Gastrocnemius medialis (tissue), 4 donors: Measurements from ENCODE around the gene MYL7. TPM values are rescaled to one million over a fixed set of nuclear protein-coding genes. Genes with fewer than 3 reads are reported as not detected.

Experiments used
- ATAC-seq, 2 donors: fragments of 150-250 bp; one replicate each; pipeline ENCODE4 v1.9.1; 2016
- DNase-seq, 2 donors: peaks; one replicate each; pipeline ENCODE4 v3.0.0-alpha.2; 2019
- H3K27ac ChIP-seq, 4 donors: fragments of 200-600 bp; sonication (generic); 1 replicate in 1 of 4; 2 replicates in 3 of 4; pipeline ENCODE4 v1.5.1; 2016 to 2018; ENCODE audit warnings: mild to moderate bottlenecking in 2 of 4, moderate library complexity in 1 of 4
- H3K27me3 ChIP-seq, 3 donors: fragments of 200-600 bp; sonication (generic) in 2 of 3; 1 replicate in 1 of 3; 2 replicates in 2 of 3; pipeline versions ENCODE4 v1.5.1 to v1.6.0; 2016 to 2019; ENCODE audit warnings: mild to moderate bottlenecking in 1 of 3, moderate library complexity in 1 of 3
- H3K36me3 ChIP-seq, 2 donors: fragments of 200-600 bp; sonication (generic) in 1 of 2; one replicate each; pipeline ENCODE4 v1.5.1; 2017 to 2018
- H3K4me1 ChIP-seq, 2 donors: fragments of 200-600 bp; sonication (generic) in 1 of 2; one replicate each; pipeline ENCODE4 v1.5.1; 2016 to 2017; ENCODE audit warnings: mild to moderate bottlenecking in 2 of 2
- H3K4me3 ChIP-seq, 4 donors: fragments of 200-600 bp; sonication (generic) in 3 of 4; 1 replicate in 1 of 4; 2 replicates in 3 of 4; pipeline ENCODE4 v1.5.1; 2016 to 2019; ENCODE audit warnings: mild to moderate bottlenecking in 2 of 4
- H3K9me3 ChIP-seq, 3 donors: fragments of 200-600 bp; sonication (generic) in 2 of 3; 1 replicate in 1 of 3; 2 replicates in 2 of 3; pipeline ENCODE4 v1.5.1; 2016 to 2019
- CTCF ChIP-seq, 5 experiments: fragments of 450-650 bp in 3 of 5; fragments of 200-600 bp in 2 of 5; sonication (generic) in 2 of 5; IDR thresholded peaks in 4 of 5; conservative IDR thresholded peaks in 1 of 5; 1 replicate in 4 of 5; 2 replicates in 1 of 5; pipeline ENCODE4 v1.5.1; 2016 to 2019; ENCODE audit warnings: antibody characterized with exemption in 5 of 5, mild to moderate bottlenecking in 3 of 5, moderate library complexity in 3 of 5
- POLR2A ChIP-seq, 2 donors: fragments of 450-650 bp; IDR thresholded peaks; one replicate each; pipeline ENCODE4 v1.6.1; 2017; ENCODE audit warnings: antibody characterized with exemption in 2 of 2, mild to moderate bottlenecking in 2 of 2, moderate library complexity in 2 of 2
- in situ Hi-C, 4 donors: fragments of 200-750 bp; cut with MboI; loops; one replicate each; pipeline versions ENCODE4 v1.15.0 to v1.8.0; 2017; ENCODE audit warnings: low sequenced_read_pairs in 4 of 4
- intact Hi-C: fragments of 100-400 bp; cut with DNase I; formaldehyde crosslinking; loops from one replicate; pipeline ENCODE4 v1.15.1; 2023; ENCODE audit warnings: low total_unique reads
- total RNA-seq, 4 donors: library from RNA; depleted of rRNA; stranded (reverse); fragments of >200 nt; gene quantifications; one replicate each; pipeline versions ENCODE4 v1.1.0 to v1.2.3, GENCODE V29; 2016

The MYL7 gene
- total RNA-seq, 4 donors from 2014 or later: 2.6 TPM; not detected in 3

DNA sequence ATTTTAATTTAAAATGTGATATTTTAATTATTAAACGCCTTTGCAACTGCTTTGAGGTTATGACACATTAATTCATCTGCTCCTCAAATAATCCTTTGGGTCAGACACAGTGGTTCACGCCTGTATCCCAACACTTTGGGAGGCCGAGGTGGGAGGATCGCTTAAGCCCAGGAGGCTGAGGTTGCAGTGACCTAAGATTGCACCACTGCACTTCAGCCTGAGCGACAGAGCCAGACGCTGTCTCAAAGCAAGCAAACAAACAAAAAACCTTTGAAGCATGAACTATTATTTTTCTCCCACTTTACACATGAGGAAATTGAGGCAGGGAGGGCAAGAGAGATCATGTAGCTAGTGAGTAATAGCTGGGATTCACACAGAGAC, 16.3 kb downstream of the MYL7 start:
- Histone ChIP-seq H3K4me3 (no peak overlapping the region), H3K27ac (no peak overlapping the region), H3K36me3 (peaks cover 0 to 11% of the 10 kb centered on the region in 2 donors), H3K27me3 (no peaks in the 10 kb centered on the region), H3K9me3 (no peaks in the 10 kb centered on the region), H3K4me1 (peaks cover 17 to 22% of the 10 kb centered on the region in 2 donors)
- ATAC-seq: no peak
- in situ Hi-C loops (loop anchor here in 1 of 4 donors (5.0 kb wide), 1 partner anchor 48 kb away; no protein-coding TSS in a partner anchor), intact Hi-C loops (loop anchor here (5.0 to 10.0 kb wide), 2 partner anchors 187 to 370 kb away; partner anchors contain the start of gene NUDCD3)
- TF ChIP-seq CTCF (IDR thresholded peaks at IDR 0.05 in 4 of 5, conservative IDR thresholded peaks at IDR 0.05 in 1 of 5): no peak
- no peak for TF ChIP-seq POLR2A (IDR thresholded peaks at IDR 0.05)
- DNase-seq: no peak

DNA sequence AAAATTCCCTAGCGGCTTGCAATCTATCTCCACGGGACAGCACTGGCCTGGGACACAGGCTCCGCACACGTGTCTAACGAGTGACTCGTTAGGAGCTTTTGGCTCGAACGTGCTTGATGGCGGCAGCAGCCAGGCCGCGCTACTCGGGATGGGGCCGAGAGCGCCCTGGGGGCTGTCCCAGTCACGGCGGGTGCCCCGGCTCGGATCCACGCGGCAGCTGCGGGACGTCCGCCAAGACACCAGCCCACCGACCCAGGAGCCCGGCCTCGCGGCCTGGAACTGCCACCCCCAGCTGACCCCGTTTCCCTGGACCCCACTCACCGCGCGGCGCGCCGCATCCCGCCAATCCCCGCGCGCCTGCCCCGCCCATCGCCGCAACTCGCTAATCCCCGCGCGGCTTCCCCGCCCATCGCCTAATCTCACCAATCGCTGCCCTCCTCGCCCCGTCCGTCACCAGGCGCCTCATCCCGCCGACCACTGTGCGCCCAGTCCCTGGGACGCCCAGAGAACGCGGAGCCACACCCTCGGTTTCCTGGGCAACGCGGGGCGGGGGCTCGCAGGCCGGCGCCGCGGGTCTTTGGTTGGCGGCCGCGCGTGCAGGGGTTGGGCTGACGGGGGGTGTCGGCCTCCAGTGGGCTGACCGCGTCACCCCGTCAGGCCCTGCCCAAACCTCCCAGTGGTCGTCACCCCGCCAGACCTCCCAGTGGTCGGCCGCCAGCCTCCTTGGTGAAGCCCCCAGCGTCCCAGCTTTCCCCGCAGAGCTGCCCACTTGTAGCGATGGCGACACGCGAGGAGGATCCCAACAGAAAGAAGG, 17.7 kb downstream of the MYL7 start, which contains the start of gene POLD2:
Gene POLD2, minus strand, starts transcription at position 359 of the 814 bp plus-strand sequence. CDS start 1,495 bp downstream, outside the sequence.
- Histone ChIP-seq H3K27me3 (no peaks in the 10 kb centered on the region), H3K27ac (peak within 1 kb of the TSS; percentile 88 to 95 (median 88)), H3K36me3 (peaks cover 0 to 15% of the 10 kb centered on the region in 2 donors), H3K4me1 (peaks cover 19 to 31% of the 10 kb centered on the region in 2 donors), H3K9me3 (no peaks in the 10 kb centered on the region), H3K4me3 (peak within 1 kb of the TSS; percentile 62 to 92 (median 72))
- peak in 2 of 5 experiments; percentile 7 to 10 for TF ChIP-seq CTCF (IDR thresholded peaks at IDR 0.05 in 4 of 5, conservative IDR thresholded peaks at IDR 0.05 in 1 of 5)
- peak; percentile 90 to 93 for TF ChIP-seq POLR2A (IDR thresholded peaks at IDR 0.05)
- DNase-seq (peak; percentile 97 to 98), ATAC-seq (peak; percentile 95 to 96)
- intact Hi-C loops: loop anchor here (1.0 to 10.0 kb wide), 5 partner anchors 41 to 371 kb away; partner anchors contain the start of genes NUDCD3, POLM and YKT6
- in situ Hi-C loops: loop anchor here in 1 of 4 donors (5.0 kb wide), 1 partner anchor 46 kb away; no protein-coding TSS in a partner anchor

DNA sequence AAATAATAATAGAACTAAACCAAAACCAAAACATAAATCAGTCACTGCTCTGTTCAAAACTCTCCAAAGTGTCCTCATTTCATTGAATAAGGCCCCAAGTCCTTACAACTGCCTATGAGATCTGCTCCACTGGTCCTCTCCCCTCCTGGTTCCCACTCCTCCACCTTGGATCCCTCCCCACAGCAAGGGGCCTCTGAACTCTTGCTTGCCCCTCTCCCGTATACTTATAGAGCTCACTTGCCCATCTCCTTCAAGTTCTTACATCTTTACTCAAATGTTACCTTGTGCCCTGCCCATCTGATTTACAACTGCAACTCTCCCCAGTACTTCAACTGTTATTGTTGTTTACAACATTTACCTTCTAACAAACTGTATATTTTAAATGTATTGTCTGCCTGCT, 18.6 kb downstream of the MYL7 start:
- H3K4me1 ChIP-seq: peaks cover 19 to 31% of the 10 kb centered on the region in 2 donors
- TF ChIP-seq POLR2A (IDR thresholded peaks at IDR 0.05) (no peak), CTCF (IDR thresholded peaks at IDR 0.05 in 4 of 5, conservative IDR thresholded peaks at IDR 0.05 in 1 of 5) (no peak)
- peak overlapping the region; percentile 62 to 92 (median 72) for H3K4me3 ChIP-seq
- no peak for DNase-seq
- peaks cover 0 to 23% of the 10 kb centered on the region in 2 donors for H3K36me3 ChIP-seq
- H3K27ac ChIP-seq: peak overlapping the region; percentile 88 to 95 (median 88)
- ATAC-seq: no peak
- H3K9me3 ChIP-seq: no peaks in the 10 kb centered on the region
- in situ Hi-C loops: loop anchor here in 1 of 4 donors (5.0 kb wide), 1 partner anchor 45 kb away; no protein-coding TSS in a partner anchor
- H3K27me3 ChIP-seq: no peaks in the 10 kb centered on the region
- intact Hi-C loops: loop anchor here (2.0 to 10.0 kb wide), 4 partner anchors 78 to 372 kb away; partner anchors contain the start of genes NUDCD3 and YKT6

DNA sequence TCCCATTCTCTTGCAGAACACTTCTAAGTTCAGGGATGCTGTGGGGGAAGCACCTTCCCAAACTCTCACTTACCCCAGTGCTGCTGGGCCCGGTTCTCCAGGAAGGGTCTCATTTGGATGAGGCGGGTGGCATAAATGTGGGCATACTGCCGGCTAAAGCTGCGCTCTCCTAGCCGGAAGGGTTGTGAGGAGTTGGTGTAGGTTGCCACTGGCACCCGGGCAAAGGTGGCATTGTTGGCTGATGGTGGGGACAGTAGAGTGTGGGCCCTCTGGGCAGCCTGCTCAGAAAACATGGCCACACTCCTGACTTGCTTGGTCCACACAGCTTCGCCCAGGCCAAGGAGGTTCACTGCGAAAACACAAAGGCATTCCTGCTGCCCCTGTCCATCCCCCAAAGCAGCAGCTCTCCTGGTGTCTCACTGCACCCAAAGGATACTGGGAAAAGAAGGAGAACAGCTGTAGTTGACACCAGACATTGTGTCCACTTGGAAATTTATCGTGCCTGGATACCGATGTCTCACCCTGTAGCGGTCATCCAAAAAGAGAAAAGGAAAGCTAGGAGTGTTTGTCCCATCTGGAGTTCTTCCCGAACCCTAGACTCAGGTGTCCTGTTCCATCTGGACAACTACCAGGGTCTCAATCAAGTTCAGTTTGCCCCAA, 19.2 kb downstream of the MYL7 start:
- peak overlapping the region; percentile 88 to 95 (median 88) for H3K27ac ChIP-seq
- ATAC-seq (no peak), DNase-seq (no peak)
- H3K36me3 ChIP-seq: peaks cover 0 to 27% of the 10 kb centered on the region in 2 donors
- peak overlapping the region in 1 of 4 donors; percentile 62 for H3K4me3 ChIP-seq
- no peaks in the 10 kb centered on the region for H3K9me3 ChIP-seq
- H3K27me3 ChIP-seq: no peaks in the 10 kb centered on the region
- no peak for TF ChIP-seq POLR2A (IDR thresholded peaks at IDR 0.05)
- TF ChIP-seq CTCF (IDR thresholded peaks at IDR 0.05 in 4 of 5, conservative IDR thresholded peaks at IDR 0.05 in 1 of 5): no peak
- peaks cover 19 to 31% of the 10 kb centered on the region in 2 donors for H3K4me1 ChIP-seq
- in situ Hi-C loops: loop anchor here in 1 of 4 donors (5.0 kb wide), 1 partner anchor 45 kb away; no protein-coding TSS in a partner anchor
- intact Hi-C loops: loop anchor here (2.0 to 10.0 kb wide), 4 partner anchors 79 to 373 kb away; partner anchors contain the start of genes NUDCD3 and YKT6
